ENCODE measurements around the gene LGR4. TPM values are rescaled to one million over a fixed set of nuclear protein-coding genes. Genes with fewer than 3 reads are reported as not detected.

LGR4 gene
- total and polyA plus RNA-seq, 3 donors from 2014 or later: 33.0 to 120 (median 95.9) TPM

GRCh38 chr11:27444801-27445215 lies 27.8 kb downstream of the LGR4 start:
- Histone ChIP-seq H3K4me1 (peaks cover 3% of the 10 kb centered on the region), H3K36me3 (ENCODE audit: low read depth, missing control alignments) (no peaks in the 10 kb centered on the region), H3K9me3 (no peaks in the 10 kb centered on the region), H3K4me3 (no peak overlapping the region), H3K27ac (no peak overlapping the region), H3K27me3 (no peaks in the 10 kb centered on the region)
- 72 to 87% methylated on average over 2 of the region's 2 CpGs for WGBS, 2 donors
- no peak for DNase-seq
- TF ChIP-seq, protein P1, sequence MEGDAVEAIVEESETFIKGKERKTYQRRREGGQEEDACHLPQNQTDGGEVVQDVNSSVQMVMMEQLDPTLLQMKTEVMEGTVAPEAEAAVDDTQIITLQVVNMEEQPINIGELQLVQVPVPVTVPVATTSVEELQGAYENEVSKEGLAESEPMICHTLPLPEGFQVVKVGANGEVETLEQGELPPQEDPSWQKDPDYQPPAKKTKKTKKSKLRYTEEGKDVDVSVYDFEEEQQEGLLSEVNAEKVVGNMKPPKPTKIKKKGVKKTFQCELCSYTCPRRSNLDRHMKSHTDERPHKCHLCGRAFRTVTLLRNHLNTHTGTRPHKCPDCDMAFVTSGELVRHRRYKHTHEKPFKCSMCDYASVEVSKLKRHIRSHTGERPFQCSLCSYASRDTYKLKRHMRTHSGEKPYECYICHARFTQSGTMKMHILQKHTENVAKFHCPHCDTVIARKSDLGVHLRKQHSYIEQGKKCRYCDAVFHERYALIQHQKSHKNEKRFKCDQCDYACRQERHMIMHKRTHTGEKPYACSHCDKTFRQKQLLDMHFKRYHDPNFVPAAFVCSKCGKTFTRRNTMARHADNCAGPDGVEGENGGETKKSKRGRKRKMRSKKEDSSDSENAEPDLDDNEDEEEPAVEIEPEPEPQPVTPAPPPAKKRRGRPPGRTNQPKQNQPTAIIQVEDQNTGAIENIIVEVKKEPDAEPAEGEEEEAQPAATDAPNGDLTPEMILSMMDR (IDR thresholded peaks at IDR 0.05): no peak
- TF ChIP-seq POLR2A (IDR thresholded peaks at IDR 0.05): no peak
- intact Hi-C loops (cut with DNase I; ENCODE audit: low total_unique reads): no loop called here

DNA sequence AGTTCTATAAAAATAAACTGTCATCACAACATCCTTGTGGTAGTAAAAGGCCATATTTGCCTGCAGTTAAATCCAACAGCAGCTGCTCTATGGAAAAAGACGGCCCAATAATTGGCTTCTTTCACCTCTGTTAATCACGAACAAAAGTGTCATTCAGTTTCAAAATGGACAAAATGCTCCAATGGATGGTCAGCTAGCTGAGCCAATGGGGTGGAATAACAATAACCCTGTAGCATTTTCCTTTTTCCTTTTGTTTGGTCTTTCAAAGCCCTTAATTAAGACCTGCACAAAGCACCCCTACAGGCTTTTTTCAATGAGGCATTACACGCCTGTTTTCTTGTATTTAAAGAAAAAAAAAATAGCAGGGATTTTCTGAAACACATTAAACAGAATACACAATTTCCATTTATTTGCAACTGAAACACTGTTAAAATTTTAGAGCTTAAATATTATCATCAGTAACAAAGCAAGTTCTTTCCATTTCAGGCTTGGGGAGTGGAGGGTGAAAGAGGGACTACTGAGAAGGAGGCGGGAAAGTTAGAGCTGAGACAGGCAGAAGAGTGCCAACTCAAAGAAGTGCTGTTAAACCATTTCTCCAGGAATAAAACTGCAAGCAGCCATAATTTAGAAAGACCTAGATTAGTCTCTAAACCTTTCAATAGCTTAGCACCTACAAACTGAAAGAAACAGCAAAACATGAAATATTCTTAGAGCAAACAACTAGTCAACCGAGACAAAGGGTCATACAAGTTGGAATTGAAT lies 28.7 kb downstream of the LGR4 start:
- DNase-seq: peak; percentile 18
- H3K27me3 ChIP-seq: no peaks in the 10 kb centered on the region
- 63 to 64% methylated on average over 5 of the region's 5 CpGs for WGBS, 2 donors
- no peaks in the 10 kb centered on the region for H3K36me3 ChIP-seq (ENCODE audit: low read depth, missing control alignments)
- peaks cover 3% of the 10 kb centered on the region for H3K4me1 ChIP-seq
- intact Hi-C loops (cut with DNase I; ENCODE audit: low total_unique reads): no loop called here
- no peak overlapping the region for H3K27ac ChIP-seq
- TF ChIP-seq, protein P1 (IDR thresholded peaks at IDR 0.05): no peak
- TF ChIP-seq POLR2A (IDR thresholded peaks at IDR 0.05): no peak
- no peaks in the 10 kb centered on the region for H3K9me3 ChIP-seq
- H3K4me3 ChIP-seq: no peak overlapping the region

DNA sequence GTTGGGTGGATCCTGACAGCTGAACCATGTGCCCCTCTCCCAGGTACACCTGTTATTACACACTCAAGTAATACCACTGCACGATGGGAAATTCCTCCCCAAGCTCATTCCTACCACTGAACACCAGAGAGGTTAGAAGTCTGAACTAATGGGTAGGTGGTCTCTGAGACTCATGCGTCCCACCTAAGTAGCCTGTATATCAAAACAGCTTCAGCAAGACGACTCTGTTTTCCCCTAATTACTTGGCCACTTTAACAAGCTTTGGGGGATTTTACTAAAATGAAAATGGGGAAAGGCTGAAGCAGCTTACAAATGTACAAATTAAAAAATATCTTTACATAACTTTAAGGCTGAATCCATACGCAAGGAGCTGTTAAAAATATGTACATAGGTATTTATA lies 29.4 kb downstream of the LGR4 start:
- TF ChIP-seq, protein P1 (IDR thresholded peaks at IDR 0.05): no peak
- no peak for TF ChIP-seq POLR2A (IDR thresholded peaks at IDR 0.05)
- intact Hi-C loops (cut with DNase I; ENCODE audit: low total_unique reads): no loop called here
- no peak overlapping the region for H3K4me3 ChIP-seq
- no peak for DNase-seq
- no peak overlapping the region for H3K27ac ChIP-seq
- peaks cover 3% of the 10 kb centered on the region for H3K4me1 ChIP-seq
- no peaks in the 10 kb centered on the region for H3K27me3 ChIP-seq
- 84 to 88% methylated on average over 4 of the region's 4 CpGs for WGBS, 2 donors
- H3K36me3 ChIP-seq (ENCODE audit: low read depth, missing control alignments): no peaks in the 10 kb centered on the region
- no peaks in the 10 kb centered on the region for H3K9me3 ChIP-seq

DNA sequence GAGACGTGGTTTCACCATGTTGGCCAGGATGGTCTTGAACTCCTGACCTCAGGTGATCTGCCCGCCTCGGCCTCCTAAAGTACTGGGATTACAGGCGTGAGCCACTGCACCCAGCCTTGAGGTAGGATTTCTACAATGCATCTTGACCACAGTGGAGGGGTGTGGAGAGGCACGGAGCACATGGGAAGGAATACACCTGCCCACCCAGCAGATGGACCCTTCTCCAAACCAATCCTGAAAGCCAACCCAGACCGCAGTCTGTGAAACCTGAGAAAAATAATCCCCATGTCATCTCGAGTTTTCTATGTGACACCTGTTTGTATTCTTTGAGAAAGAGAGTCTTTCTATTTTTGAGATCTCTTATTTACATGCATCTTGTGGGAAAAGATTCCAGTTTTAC lies 32.5 kb downstream of the LGR4 start:
- no peak for DNase-seq
- H3K4me1 ChIP-seq: peaks cover 3% of the 10 kb centered on the region
- H3K9me3 ChIP-seq: no peaks in the 10 kb centered on the region
- 88 to 93% methylated on average over 7 of the region's 7 CpGs for WGBS, 2 donors
- intact Hi-C loops (cut with DNase I; ENCODE audit: low total_unique reads): no loop called here
- H3K27ac ChIP-seq: no peak overlapping the region
- H3K4me3 ChIP-seq: no peak overlapping the region
- no peaks in the 10 kb centered on the region for H3K36me3 ChIP-seq (ENCODE audit: low read depth, missing control alignments)
- no peaks in the 10 kb centered on the region for H3K27me3 ChIP-seq
- TF ChIP-seq POLR2A (IDR thresholded peaks at IDR 0.05): no peak
- TF ChIP-seq, protein P1 (IDR thresholded peaks at IDR 0.05): no peak

DNA sequence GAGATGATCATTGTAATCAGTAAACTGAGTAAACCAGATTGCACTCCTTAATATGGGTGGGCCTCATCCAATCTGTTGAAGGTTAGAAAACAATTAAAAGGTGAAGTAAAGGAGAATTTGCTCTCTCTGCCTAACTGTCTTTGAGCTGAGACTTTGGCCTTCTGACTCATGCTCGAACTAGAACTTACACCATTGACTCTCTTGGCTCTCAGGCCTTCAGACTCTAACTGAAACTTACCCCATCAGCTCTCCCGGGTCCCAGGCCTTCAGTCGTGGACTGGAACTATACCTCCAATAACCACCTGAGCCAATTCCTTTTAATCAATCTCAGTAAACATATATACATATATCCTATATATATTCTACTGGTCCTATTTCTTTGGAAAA lies 34.0 kb downstream of the LGR4 start:
- Histone ChIP-seq H3K27ac (no peak overlapping the region), H3K4me3 (no peak overlapping the region), H3K4me1 (peaks cover 2% of the 10 kb centered on the region), H3K9me3 (no peaks in the 10 kb centered on the region), H3K36me3 (ENCODE audit: low read depth, missing control alignments) (no peaks in the 10 kb centered on the region), H3K27me3 (no peaks in the 10 kb centered on the region)
- 81 to 93% methylated on average over 3 of the region's 3 CpGs for WGBS, 2 donors
- intact Hi-C loops (cut with DNase I; ENCODE audit: low total_unique reads): no loop called here
- DNase-seq: no peak
- TF ChIP-seq, protein P1 (IDR thresholded peaks at IDR 0.05): no peak
- no peak for TF ChIP-seq POLR2A (IDR thresholded peaks at IDR 0.05)

All from testis (tissue), 3 donors.